Measurements from ENCODE around the gene ANKFN1.

- no peak for TF ChIP-seq CTCF (IDR thresholded peaks at IDR 0.05)
- TF ChIP-seq POLR2A (IDR thresholded peaks at IDR 0.05): no peak
Observed at GRCh38 chr17:56447171-56447570, 293.9 kb downstream of the ANKFN1 start.

Measured in body of pancreas (tissue), 4 donors.